GM12873 (cell line): ENCODE data around the gene SLC35A5.

Experiments
- CTCF ChIP-seq: IDR thresholded peaks from 2 replicates; pipeline ENCODE4 v1.5.1; 2012; ENCODE audit warnings: low read depth, mild to moderate bottlenecking, moderate library complexity, low read length, control low read depth; ENCODE audit not compliant: insufficient read depth; ENCODE audit errors: missing control alignments

Gene SLC35A5

DNA sequence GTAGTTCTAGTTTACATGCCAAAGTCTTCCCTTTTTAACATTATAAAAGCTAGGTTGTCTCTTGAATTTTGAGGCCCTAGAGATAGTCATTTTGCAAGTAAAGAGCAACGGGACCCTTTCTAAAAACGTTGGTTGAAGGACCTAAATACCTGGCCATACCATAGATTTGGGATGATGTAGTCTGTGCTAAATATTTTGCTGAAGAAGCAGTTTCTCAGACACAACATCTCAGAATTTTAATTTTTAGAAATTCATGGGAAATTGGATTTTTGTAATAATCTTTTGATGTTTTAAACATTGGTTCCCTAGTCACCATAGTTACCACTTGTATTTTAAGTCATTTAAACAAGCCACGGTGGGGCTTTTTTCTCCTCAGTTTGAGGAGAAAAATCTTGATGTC, 21.3 kb downstream of the SLC35A5 start:
- no peak for TF ChIP-seq CTCF

- no peak for TF ChIP-seq CTCF
Measured at GRCh38 chr3:112585782-112586181, 23.9 kb downstream of the SLC35A5 start.

- TF ChIP-seq CTCF: no peak
Measured at GRCh38 chr3:112587336-112587735, 25.5 kb downstream of the SLC35A5 start.

GRCh38 chr3:112593258-112593657, 31.4 kb downstream of the SLC35A5 start:
- no peak for TF ChIP-seq CTCF

DNA sequence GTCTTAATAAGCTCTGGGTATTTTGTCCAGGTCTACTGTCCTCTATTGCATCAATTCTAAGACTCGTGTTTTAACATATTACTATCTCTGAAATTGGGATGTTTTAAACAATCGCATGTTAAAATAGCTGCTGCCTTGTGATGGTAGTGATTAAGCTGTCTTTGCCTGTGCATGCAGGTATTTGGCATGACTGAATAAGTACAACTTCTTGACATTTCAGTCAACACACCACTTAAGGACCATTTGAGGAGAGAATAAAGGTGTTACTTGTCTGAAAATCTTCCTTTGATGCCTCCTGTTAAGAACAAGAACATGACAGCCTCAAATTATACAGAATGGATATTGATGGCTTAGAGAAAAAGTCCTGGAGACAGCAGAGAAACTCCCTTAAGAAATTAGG, 33.0 kb downstream of the SLC35A5 start:
- TF ChIP-seq CTCF: no peak

DNA sequence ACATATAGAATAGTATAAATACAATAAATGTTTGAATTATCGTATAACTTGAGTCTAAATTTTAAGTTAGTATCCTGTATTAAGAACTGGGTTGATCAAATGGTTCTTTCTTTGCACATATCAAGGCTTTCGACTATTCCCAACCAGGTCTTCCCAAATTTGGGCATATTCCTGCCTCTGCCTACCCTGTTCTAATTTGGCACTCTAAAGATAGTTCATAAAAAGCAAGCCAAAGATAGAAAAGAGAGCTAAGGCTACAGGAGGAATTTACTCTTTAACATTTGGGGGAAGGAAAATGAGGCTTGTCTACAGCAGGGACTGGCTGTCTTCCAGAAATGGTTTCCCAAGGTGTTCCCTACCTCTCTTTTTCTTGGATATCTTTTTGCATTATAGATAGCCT, 36.1 kb downstream of the SLC35A5 start:
- TF ChIP-seq CTCF: no peak

- no peak for TF ChIP-seq CTCF
Measured at GRCh38 chr3:112598731-112599130, 36.9 kb downstream of the SLC35A5 start.
